Measurements from ENCODE around the gene WDR48. TPM values are rescaled to one million over a fixed set of nuclear protein-coding genes. Genes with fewer than 3 reads are reported as not detected.

WDR48 gene
- total RNA-seq, 3 donors from 2014 or later: 26.2 to 31.3 (median 29.8) TPM

GRCh38 chr3:39112113-39112512 is 60.3 kb downstream of the WDR48 start:
- H3K4me3 Mint-ChIP-seq: no peak overlapping the region
- no peaks in the 10 kb centered on the region for H3K9me3 Mint-ChIP-seq
- peaks cover 2% of the 10 kb centered on the region for H3K36me3 Mint-ChIP-seq (ENCODE audit: insufficient read depth)
- no peak for ATAC-seq
- no peak for DNase-seq
- H3K27me3 Mint-ChIP-seq (ENCODE audit: low read depth): no peaks in the 10 kb centered on the region
- H3K4me1 Mint-ChIP-seq (ENCODE audit: low read depth): peaks cover 19% of the 10 kb centered on the region

GRCh38 chr3:39112535-39112934 is 60.7 kb downstream of the WDR48 start:
- no peak for ATAC-seq

GRCh38 chr3:39113291-39113690 is 61.5 kb downstream of the WDR48 start:
- Mint-ChIP-seq H3K9me3 (no peaks in the 10 kb centered on the region), H3K27me3 (ENCODE audit: low read depth) (no peaks in the 10 kb centered on the region), H3K4me1 (ENCODE audit: low read depth) (peaks cover 12% of the 10 kb centered on the region), H3K4me3 (no peak overlapping the region), H3K36me3 (ENCODE audit: insufficient read depth) (peaks cover 2% of the 10 kb centered on the region)
- DNase-seq (no peak), ATAC-seq (no peak)

More at GRCh38 chr3:39112535-39112934, 60.7 kb downstream of the WDR48 start:
- no peak overlapping the region for H3K4me3 Mint-ChIP-seq
- DNase-seq: no peak
- H3K4me1 Mint-ChIP-seq (ENCODE audit: low read depth): peaks cover 19% of the 10 kb centered on the region
- no peaks in the 10 kb centered on the region for H3K9me3 Mint-ChIP-seq
- peaks cover 2% of the 10 kb centered on the region for H3K36me3 Mint-ChIP-seq (ENCODE audit: insufficient read depth)
- H3K27me3 Mint-ChIP-seq (ENCODE audit: low read depth): no peaks in the 10 kb centered on the region

GRCh38 chr3:39114456-39114855 is 62.6 kb downstream of the WDR48 start:
- DNase-seq (no peak), ATAC-seq (no peak)
- Mint-ChIP-seq H3K4me1 (ENCODE audit: low read depth) (no peaks in the 10 kb centered on the region), H3K27me3 (ENCODE audit: low read depth) (no peaks in the 10 kb centered on the region), H3K36me3 (ENCODE audit: insufficient read depth) (no peaks in the 10 kb centered on the region), H3K4me3 (no peak overlapping the region), H3K9me3 (no peaks in the 10 kb centered on the region)

- Mint-ChIP-seq H3K36me3 (ENCODE audit: insufficient read depth) (no peaks in the 10 kb centered on the region), H3K4me1 (ENCODE audit: low read depth) (no peaks in the 10 kb centered on the region), H3K4me3 (no peak overlapping the region), H3K9me3 (no peaks in the 10 kb centered on the region), H3K27me3 (ENCODE audit: low read depth) (no peaks in the 10 kb centered on the region)
- DNase-seq (no peak), ATAC-seq (no peak)
These were observed 64.1 kb downstream of the WDR48 start for GRCh38 chr3:39115870-39116269.

GRCh38 chr3:39118079-39118478 is 66.3 kb downstream of the WDR48 start:
- ATAC-seq (no peak), DNase-seq (no peak)
- no peaks in the 10 kb centered on the region for H3K36me3 Mint-ChIP-seq (ENCODE audit: insufficient read depth)
- H3K27me3 Mint-ChIP-seq (ENCODE audit: low read depth): no peaks in the 10 kb centered on the region
- no peaks in the 10 kb centered on the region for H3K4me1 Mint-ChIP-seq (ENCODE audit: low read depth)
- H3K4me3 Mint-ChIP-seq: no peak overlapping the region
- no peaks in the 10 kb centered on the region for H3K9me3 Mint-ChIP-seq

- no peak for ATAC-seq
- no peak for DNase-seq
- Mint-ChIP-seq H3K9me3 (no peaks in the 10 kb centered on the region), H3K36me3 (ENCODE audit: insufficient read depth) (no peaks in the 10 kb centered on the region), H3K4me1 (ENCODE audit: low read depth) (no peaks in the 10 kb centered on the region), H3K4me3 (no peak overlapping the region), H3K27me3 (ENCODE audit: low read depth) (no peaks in the 10 kb centered on the region)
These were observed 67.3 kb downstream of the WDR48 start for GRCh38 chr3:39118931-39119660.

- no peaks in the 10 kb centered on the region for H3K27me3 Mint-ChIP-seq (ENCODE audit: low read depth)
- peaks cover under 1% of the 10 kb centered on the region for H3K4me1 Mint-ChIP-seq (ENCODE audit: low read depth)
- no peak overlapping the region for H3K4me3 Mint-ChIP-seq
- DNase-seq: no peak
- H3K36me3 Mint-ChIP-seq (ENCODE audit: insufficient read depth): no peaks in the 10 kb centered on the region
- no peak for ATAC-seq
- no peaks in the 10 kb centered on the region for H3K9me3 Mint-ChIP-seq
These were observed 69.8 kb downstream of the WDR48 start for GRCh38 chr3:39121621-39122020.

- no peak for ATAC-seq
- no peak for DNase-seq
- Mint-ChIP-seq H3K36me3 (ENCODE audit: insufficient read depth) (no peaks in the 10 kb centered on the region), H3K4me3 (no peak overlapping the region), H3K9me3 (no peaks in the 10 kb centered on the region), H3K4me1 (ENCODE audit: low read depth) (peaks cover 12% of the 10 kb centered on the region), H3K27me3 (ENCODE audit: low read depth) (no peaks in the 10 kb centered on the region)
These were observed 71.0 kb downstream of the WDR48 start for GRCh38 chr3:39122813-39123212.

- DNase-seq (no peak), ATAC-seq (no peak)
- no peak overlapping the region for H3K4me3 Mint-ChIP-seq
- peaks cover 21% of the 10 kb centered on the region for H3K4me1 Mint-ChIP-seq (ENCODE audit: low read depth)
- H3K27me3 Mint-ChIP-seq (ENCODE audit: low read depth): no peaks in the 10 kb centered on the region
- H3K36me3 Mint-ChIP-seq (ENCODE audit: insufficient read depth): no peaks in the 10 kb centered on the region
- H3K9me3 Mint-ChIP-seq: no peaks in the 10 kb centered on the region
These were observed 73.3 kb downstream of the WDR48 start for GRCh38 chr3:39124876-39125840.

- peaks cover 21% of the 10 kb centered on the region for H3K4me1 Mint-ChIP-seq (ENCODE audit: low read depth)
- no peaks in the 10 kb centered on the region for H3K27me3 Mint-ChIP-seq (ENCODE audit: low read depth)
- no peak for DNase-seq
- no peaks in the 10 kb centered on the region for H3K9me3 Mint-ChIP-seq
- no peaks in the 10 kb centered on the region for H3K36me3 Mint-ChIP-seq (ENCODE audit: insufficient read depth)
- no peak overlapping the region for H3K4me3 Mint-ChIP-seq
- no peak for ATAC-seq
These were observed 74.2 kb downstream of the WDR48 start for GRCh38 chr3:39125841-39126500.

- Mint-ChIP-seq H3K36me3 (ENCODE audit: insufficient read depth) (no peaks in the 10 kb centered on the region), H3K4me1 (ENCODE audit: low read depth) (peaks cover 21% of the 10 kb centered on the region), H3K9me3 (no peaks in the 10 kb centered on the region), H3K4me3 (no peak overlapping the region), H3K27me3 (ENCODE audit: low read depth) (no peaks in the 10 kb centered on the region)
- peak; percentile 48 for DNase-seq
- peak; percentile 43 to 70 for ATAC-seq
These were observed 74.8 kb downstream of the WDR48 start for GRCh38 chr3:39126532-39127071.

GRCh38 chr3:39127269-39127907 is 75.6 kb downstream of the WDR48 start:
- no peaks in the 10 kb centered on the region for H3K9me3 Mint-ChIP-seq
- peak in 1 of 2 donors; percentile 39 for ATAC-seq

GRCh38 chr3:39127908-39128304 is 76.1 kb downstream of the WDR48 start:
- DNase-seq: no peak
- Mint-ChIP-seq H3K36me3 (ENCODE audit: insufficient read depth) (no peaks in the 10 kb centered on the region), H3K4me3 (no peak overlapping the region), H3K27me3 (ENCODE audit: low read depth) (no peaks in the 10 kb centered on the region), H3K9me3 (no peaks in the 10 kb centered on the region), H3K4me1 (ENCODE audit: low read depth) (peaks cover 21% of the 10 kb centered on the region)
- ATAC-seq: peak in 1 of 2 donors; percentile 31

More at GRCh38 chr3:39127269-39127907, 75.6 kb downstream of the WDR48 start:
- Mint-ChIP-seq H3K4me1 (ENCODE audit: low read depth) (peaks cover 21% of the 10 kb centered on the region), H3K27me3 (ENCODE audit: low read depth) (no peaks in the 10 kb centered on the region), H3K36me3 (ENCODE audit: insufficient read depth) (no peaks in the 10 kb centered on the region), H3K4me3 (no peak overlapping the region)
- no peak for DNase-seq

Measured in activated T-cell treated with anti-CD3 and anti-CD28 coated beads, Interleukin-2, amount 50 U/mL, for 4 hours (primary cell).